Uterus (tissue), 4 donors: Measurements from ENCODE around the gene PBOV1. TPM values are rescaled to one million over a fixed set of nuclear protein-coding genes. Genes with fewer than 3 reads are reported as not detected.

Experiments used
- DNase-seq, 2 donors: peaks; one replicate each; pipeline ENCODE4 v3.0.0-alpha.2; 2019 to 2020
- H3K27ac ChIP-seq, 2 donors: fragments of 200-600 bp; sonication (generic); 1 replicate in 1 of 2; 2 replicates in 1 of 2; pipeline ENCODE4 v1.5.1; 2016 to 2018
- H3K27me3 ChIP-seq, 2 donors: fragments of 200-600 bp; sonication (generic); one replicate each; pipeline ENCODE4 v1.5.1; 2018 to 2019; ENCODE audit warnings: control low read depth in 1 of 2
- H3K36me3 ChIP-seq, 2 donors: fragments of 200-600 bp; sonication (generic); one replicate each; pipeline ENCODE4 v1.5.1; 2019; ENCODE audit warnings: control low read depth in 1 of 2
- H3K4me1 ChIP-seq, 2 donors: fragments of 200-600 bp; sonication (generic); one replicate each; pipeline ENCODE4 v1.5.1; 2018 to 2019; ENCODE audit warnings: control low read depth in 1 of 2
- H3K4me3 ChIP-seq, 2 donors: fragments of 200-600 bp; sonication (generic); 1 replicate in 1 of 2; 2 replicates in 1 of 2; pipeline ENCODE4 v1.5.1; 2018 to 2019; ENCODE audit warnings: mild to moderate bottlenecking in 1 of 2
- H3K9me3 ChIP-seq, 2 donors: fragments of 200-600 bp; sonication (generic); one replicate each; pipeline ENCODE4 v1.5.1; 2019; ENCODE audit warnings: control low read depth in 1 of 2
- POLR2A ChIP-seq, 2 donors: fragments of 450-650 bp; IDR thresholded peaks; one replicate each; pipeline ENCODE4 v1.6.1; 2016; ENCODE audit warnings: antibody characterized with exemption in 2 of 2, mild to moderate bottlenecking in 1 of 2, moderate library complexity in 1 of 2
- intact Hi-C: fragments of 100-400 bp; cut with DNase I; formaldehyde crosslinking; loops from one replicate; pipeline ENCODE4 v1.15.1; 2023; ENCODE audit warnings: low total_unique reads
- total RNA-seq, 4 donors: library from RNA; depleted of rRNA in 3 of 4; stranded (reverse); fragments of >200 nt in 3 of 4; gene quantifications; one replicate each; pipeline versions ENCODE4 v1.1.0 to v1.2.4, GENCODE V29; 2014 to 2023
- TF ChIP-seq, protein P1 (sequence below), 4 experiments: fragments of 200-600 bp in 2 of 4; fragments of 450-650 bp in 2 of 4; sonication (generic) in 2 of 4; IDR thresholded peaks; one replicate each; pipeline ENCODE4 v1.5.1; 2016 to 2019; ENCODE audit warnings: antibody characterized with exemption in 4 of 4, mild to moderate bottlenecking in 2 of 4, moderate library complexity in 1 of 4
- donor health status: DM: yes; HTN: yes; CAD: no.

The PBOV1 gene
- total RNA-seq, 4 donors from 2014 or later: not detected

DNA sequence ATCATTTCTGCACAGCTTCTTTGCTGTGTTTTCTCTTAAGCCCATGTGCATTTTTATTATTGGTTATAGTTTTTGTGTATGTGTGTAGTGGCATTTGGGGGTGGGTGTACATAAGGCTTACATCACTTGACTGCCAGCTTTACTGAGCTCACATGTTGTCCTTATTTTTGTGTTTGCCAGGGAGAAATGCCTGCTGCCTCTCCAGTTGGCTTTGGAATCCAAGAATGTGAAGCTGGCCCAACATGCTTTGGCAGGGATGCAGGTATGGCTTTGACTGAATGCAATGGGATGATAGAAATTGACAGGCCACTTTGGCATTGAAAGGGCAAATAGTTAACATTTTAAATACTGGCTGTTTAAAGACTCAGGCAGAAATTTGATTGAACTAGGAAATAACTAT is 11.4 kb downstream of the PBOV1 start:
- TF ChIP-seq, protein P1, sequence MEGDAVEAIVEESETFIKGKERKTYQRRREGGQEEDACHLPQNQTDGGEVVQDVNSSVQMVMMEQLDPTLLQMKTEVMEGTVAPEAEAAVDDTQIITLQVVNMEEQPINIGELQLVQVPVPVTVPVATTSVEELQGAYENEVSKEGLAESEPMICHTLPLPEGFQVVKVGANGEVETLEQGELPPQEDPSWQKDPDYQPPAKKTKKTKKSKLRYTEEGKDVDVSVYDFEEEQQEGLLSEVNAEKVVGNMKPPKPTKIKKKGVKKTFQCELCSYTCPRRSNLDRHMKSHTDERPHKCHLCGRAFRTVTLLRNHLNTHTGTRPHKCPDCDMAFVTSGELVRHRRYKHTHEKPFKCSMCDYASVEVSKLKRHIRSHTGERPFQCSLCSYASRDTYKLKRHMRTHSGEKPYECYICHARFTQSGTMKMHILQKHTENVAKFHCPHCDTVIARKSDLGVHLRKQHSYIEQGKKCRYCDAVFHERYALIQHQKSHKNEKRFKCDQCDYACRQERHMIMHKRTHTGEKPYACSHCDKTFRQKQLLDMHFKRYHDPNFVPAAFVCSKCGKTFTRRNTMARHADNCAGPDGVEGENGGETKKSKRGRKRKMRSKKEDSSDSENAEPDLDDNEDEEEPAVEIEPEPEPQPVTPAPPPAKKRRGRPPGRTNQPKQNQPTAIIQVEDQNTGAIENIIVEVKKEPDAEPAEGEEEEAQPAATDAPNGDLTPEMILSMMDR (IDR thresholded peaks at IDR 0.05): no peak
- no peak for TF ChIP-seq POLR2A (IDR thresholded peaks at IDR 0.05)
- Histone ChIP-seq H3K36me3 (no peaks in the 10 kb centered on the region), H3K27ac (no peak overlapping the region), H3K4me3 (no peak overlapping the region), H3K4me1 (no peaks in the 10 kb centered on the region), H3K9me3 (no peaks in the 10 kb centered on the region), H3K27me3 (no peaks in the 10 kb centered on the region)
- no peak for DNase-seq
- intact Hi-C loops: no loop called here

DNA sequence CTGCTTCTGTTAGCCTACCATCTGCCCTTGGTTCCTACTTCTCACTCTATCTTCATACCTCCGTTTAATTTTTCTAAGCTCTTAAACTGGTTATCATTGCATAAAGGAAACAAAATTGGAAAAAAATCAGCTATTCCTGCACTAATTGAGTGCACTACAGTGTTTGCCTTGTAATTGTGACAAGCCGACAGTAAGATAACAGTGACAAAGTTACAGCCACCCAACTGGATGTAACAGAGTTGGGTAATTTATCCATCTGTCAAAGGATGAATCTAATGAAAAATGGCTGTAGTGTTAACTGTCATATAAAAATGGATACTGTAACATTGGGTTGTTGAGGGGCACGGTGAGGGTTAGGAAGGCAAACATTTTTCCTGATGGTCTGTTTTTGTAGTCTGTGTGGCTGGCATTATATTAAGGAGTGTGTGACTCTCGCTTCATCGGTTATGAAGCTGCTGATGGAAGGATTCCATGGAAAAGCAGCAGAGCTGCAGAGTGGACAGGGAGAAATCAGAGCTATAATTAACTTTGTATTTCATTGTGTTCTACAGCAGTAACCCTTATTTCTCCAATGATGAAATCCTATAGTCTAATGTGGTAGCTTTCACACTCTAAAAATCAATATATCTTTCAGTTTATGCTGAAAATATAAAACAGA is 12.7 kb downstream of the PBOV1 start:
- H3K36me3 ChIP-seq: no peaks in the 10 kb centered on the region
- no peaks in the 10 kb centered on the region for H3K9me3 ChIP-seq
- H3K4me3 ChIP-seq: no peak overlapping the region
- no peak overlapping the region for H3K27ac ChIP-seq
- intact Hi-C loops: no loop called here
- H3K27me3 ChIP-seq: no peaks in the 10 kb centered on the region
- H3K4me1 ChIP-seq: no peaks in the 10 kb centered on the region
- DNase-seq: no peak
- TF ChIP-seq, protein P1 (IDR thresholded peaks at IDR 0.05): no peak
- TF ChIP-seq POLR2A (IDR thresholded peaks at IDR 0.05): no peak

DNA sequence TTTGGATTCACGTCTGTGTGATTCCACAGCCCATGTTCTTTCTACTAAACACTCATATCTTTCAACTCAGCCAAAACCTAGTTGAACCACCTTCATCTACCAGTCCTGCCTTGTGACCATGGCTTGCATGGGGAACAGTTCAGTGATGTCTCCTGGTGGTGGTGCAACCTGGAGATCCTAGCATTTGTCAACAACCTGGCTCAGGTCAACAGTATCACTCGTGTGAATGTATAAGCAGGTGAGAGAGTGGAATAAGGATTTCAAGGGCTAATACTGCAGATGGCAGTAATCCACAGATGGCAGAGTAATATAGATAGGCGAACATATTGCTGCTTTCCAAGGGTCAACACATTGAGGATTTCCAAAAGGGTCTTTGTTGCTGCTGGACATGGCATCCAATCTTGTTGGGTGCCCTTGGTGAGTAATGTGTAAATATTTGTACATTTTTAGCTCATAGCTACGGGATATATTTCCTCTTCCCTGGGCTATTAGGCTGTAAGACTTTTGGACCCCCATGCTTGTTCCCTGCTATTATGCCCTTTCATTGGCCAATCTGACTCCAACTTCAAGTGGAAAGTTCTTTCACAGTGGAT is 13.4 kb downstream of the PBOV1 start:
- intact Hi-C loops: no loop called here
- Histone ChIP-seq H3K4me3 (no peak overlapping the region), H3K27me3 (no peaks in the 10 kb centered on the region), H3K36me3 (no peaks in the 10 kb centered on the region), H3K27ac (no peak overlapping the region), H3K9me3 (no peaks in the 10 kb centered on the region), H3K4me1 (no peaks in the 10 kb centered on the region)
- TF ChIP-seq, protein P1 (IDR thresholded peaks at IDR 0.05): no peak
- no peak for TF ChIP-seq POLR2A (IDR thresholded peaks at IDR 0.05)
- no peak for DNase-seq

DNA sequence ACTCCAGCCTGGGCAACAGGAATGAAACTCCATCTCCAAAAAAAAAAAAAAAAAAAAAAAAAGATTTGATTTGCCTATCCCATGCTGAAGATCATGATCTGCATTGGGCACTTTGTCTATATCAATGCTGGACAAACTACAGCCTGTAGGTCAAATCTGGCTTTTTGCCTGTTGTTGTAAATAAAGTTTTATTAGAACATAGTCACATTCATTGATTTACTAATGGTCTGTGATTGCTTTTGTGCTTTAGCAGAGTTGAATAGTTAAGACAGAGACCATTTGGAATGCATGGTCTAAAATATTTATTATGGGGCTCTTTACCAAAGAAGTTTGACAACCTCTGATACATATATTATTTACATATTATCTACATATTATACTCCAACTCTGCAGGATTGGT is 14.0 kb downstream of the PBOV1 start:
- intact Hi-C loops: no loop called here
- Histone ChIP-seq H3K4me1 (no peaks in the 10 kb centered on the region), H3K27ac (no peak overlapping the region), H3K9me3 (no peaks in the 10 kb centered on the region), H3K4me3 (no peak overlapping the region), H3K27me3 (no peaks in the 10 kb centered on the region), H3K36me3 (no peaks in the 10 kb centered on the region)
- DNase-seq: no peak
- TF ChIP-seq, protein P1 (IDR thresholded peaks at IDR 0.05): no peak

DNA sequence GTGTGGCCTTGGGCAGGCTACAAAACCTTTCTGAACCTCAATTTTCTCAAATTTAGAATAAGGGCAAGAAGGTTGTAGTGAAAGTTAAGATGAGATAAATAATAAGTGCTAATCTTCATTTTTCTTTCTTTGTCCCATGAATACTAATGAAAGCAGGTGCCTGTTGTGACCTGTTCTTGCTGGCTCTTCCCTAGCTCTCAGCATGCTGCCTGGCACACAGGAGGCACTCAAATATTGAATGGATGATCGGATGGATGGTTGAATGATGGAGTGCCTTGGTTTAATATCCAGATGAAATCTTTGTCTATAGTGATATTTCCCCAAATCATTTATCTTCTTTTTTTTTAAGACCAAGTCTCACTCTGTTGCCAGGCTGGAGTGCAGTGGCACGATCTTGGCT is 15.0 kb downstream of the PBOV1 start:
- no peaks in the 10 kb centered on the region for H3K9me3 ChIP-seq
- H3K36me3 ChIP-seq: no peaks in the 10 kb centered on the region
- DNase-seq: no peak
- intact Hi-C loops: no loop called here
- H3K4me3 ChIP-seq: no peak overlapping the region
- H3K27me3 ChIP-seq: no peaks in the 10 kb centered on the region
- no peak for TF ChIP-seq POLR2A (IDR thresholded peaks at IDR 0.05)
- no peak overlapping the region for H3K27ac ChIP-seq
- H3K4me1 ChIP-seq: no peaks in the 10 kb centered on the region
